PFSK-1 (cell line): ENCODE data around the gene TESK2.

Experiments used
- POLR2AphosphoS5 ChIP-seq: IDR thresholded peaks from 2 replicates; pipeline ENCODE4 v1.6.1; 2012; ENCODE audit warnings: low read depth, mild to moderate bottlenecking, control low read depth, low read length, moderate library complexity
- SIN3A ChIP-seq: IDR thresholded peaks from 2 replicates; pipeline ENCODE4 v1.6.1; 2012; ENCODE audit warnings: mild to moderate bottlenecking, low read length, moderate library complexity, borderline replicate concordance; ENCODE audit not compliant: insufficient read depth
- TAF1 ChIP-seq: IDR thresholded peaks from 2 replicates; pipeline ENCODE4 v1.6.1; 2012; ENCODE audit warnings: low read length, control low read depth, borderline replicate concordance; ENCODE audit not compliant: insufficient read depth
- TF ChIP-seq, protein P1 (sequence below), 2 experiments: IDR thresholded peaks; 2 replicates each; pipeline versions ENCODE4 v1.6.1 to v1.8.0; 2011 to 2012; ENCODE audit warnings: low read depth in 2 of 2, low read length in 2 of 2, control low read depth in 1 of 2, inconsistent platforms in 1 of 2, mild to moderate bottlenecking in 1 of 2, moderate library complexity in 1 of 2; ENCODE audit not compliant: insufficient read depth in 1 of 2

- TF ChIP-seq POLR2AphosphoS5: no peak
- TF ChIP-seq, protein P1, sequence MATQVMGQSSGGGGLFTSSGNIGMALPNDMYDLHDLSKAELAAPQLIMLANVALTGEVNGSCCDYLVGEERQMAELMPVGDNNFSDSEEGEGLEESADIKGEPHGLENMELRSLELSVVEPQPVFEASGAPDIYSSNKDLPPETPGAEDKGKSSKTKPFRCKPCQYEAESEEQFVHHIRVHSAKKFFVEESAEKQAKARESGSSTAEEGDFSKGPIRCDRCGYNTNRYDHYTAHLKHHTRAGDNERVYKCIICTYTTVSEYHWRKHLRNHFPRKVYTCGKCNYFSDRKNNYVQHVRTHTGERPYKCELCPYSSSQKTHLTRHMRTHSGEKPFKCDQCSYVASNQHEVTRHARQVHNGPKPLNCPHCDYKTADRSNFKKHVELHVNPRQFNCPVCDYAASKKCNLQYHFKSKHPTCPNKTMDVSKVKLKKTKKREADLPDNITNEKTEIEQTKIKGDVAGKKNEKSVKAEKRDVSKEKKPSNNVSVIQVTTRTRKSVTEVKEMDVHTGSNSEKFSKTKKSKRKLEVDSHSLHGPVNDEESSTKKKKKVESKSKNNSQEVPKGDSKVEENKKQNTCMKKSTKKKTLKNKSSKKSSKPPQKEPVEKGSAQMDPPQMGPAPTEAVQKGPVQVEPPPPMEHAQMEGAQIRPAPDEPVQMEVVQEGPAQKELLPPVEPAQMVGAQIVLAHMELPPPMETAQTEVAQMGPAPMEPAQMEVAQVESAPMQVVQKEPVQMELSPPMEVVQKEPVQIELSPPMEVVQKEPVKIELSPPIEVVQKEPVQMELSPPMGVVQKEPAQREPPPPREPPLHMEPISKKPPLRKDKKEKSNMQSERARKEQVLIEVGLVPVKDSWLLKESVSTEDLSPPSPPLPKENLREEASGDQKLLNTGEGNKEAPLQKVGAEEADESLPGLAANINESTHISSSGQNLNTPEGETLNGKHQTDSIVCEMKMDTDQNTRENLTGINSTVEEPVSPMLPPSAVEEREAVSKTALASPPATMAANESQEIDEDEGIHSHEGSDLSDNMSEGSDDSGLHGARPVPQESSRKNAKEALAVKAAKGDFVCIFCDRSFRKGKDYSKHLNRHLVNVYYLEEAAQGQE (IDR thresholded peaks at IDR 0.05; ENCODE audit: insufficient read depth in 1 of 2, low read depth in 2 of 2, low read length in 2 of 2): no peak
- TF ChIP-seq TAF1: no peak
- no peak for TF ChIP-seq SIN3A
Observed at GRCh38 chr1:45442272-45442671, 48.7 kb downstream of the TESK2 start.
